ENCODE results near the gene MMP25. TPM values are rescaled to one million over a fixed set of nuclear protein-coding genes. Genes with fewer than 3 reads are reported as not detected.

The MMP25 gene
- under 0.01 and 0.52 TPM in 2 replicates for total RNA-seq

- no peak for DNase-seq (ENCODE audit: low read depth)
- peak within 1 kb of the TSS; percentile 32 for H3K4me3 ChIP-seq (ENCODE audit: low read depth, low read length)
- TF ChIP-seq CTCF (conservative IDR thresholded peaks at IDR 0.05; ENCODE audit: low read depth, low read length): no peak
Measured at GRCh38 chr16:3045758-3046640, at the start of gene MMP25. TSS of gene MMP25 (plus strand) at chr16:3046561. CDS start at chr16:3046918, 357 bp downstream.

- no peak for DNase-seq (ENCODE audit: low read depth)
- TF ChIP-seq CTCF (conservative IDR thresholded peaks at IDR 0.05; ENCODE audit: low read depth, low read length): no peak
- H3K4me3 ChIP-seq (ENCODE audit: low read depth, low read length): no peak overlapping the region
Measured at GRCh38 chr16:2999929-3000328, 46.4 kb upstream of the MMP25 start.

- no peak for DNase-seq (ENCODE audit: low read depth)
- no peak overlapping the region for H3K4me3 ChIP-seq (ENCODE audit: low read depth, low read length)
- TF ChIP-seq CTCF (conservative IDR thresholded peaks at IDR 0.05; ENCODE audit: low read depth, low read length): no peak
Measured at GRCh38 chr16:3000540-3000939, 45.8 kb upstream of the MMP25 start.

- H3K4me3 ChIP-seq (ENCODE audit: low read depth, low read length): no peak overlapping the region
- no peak for DNase-seq (ENCODE audit: low read depth)
- TF ChIP-seq CTCF (conservative IDR thresholded peaks at IDR 0.05; ENCODE audit: low read depth, low read length): no peak
Measured at GRCh38 chr16:3001316-3001715, 45.0 kb upstream of the MMP25 start.

- peak; percentile 52 for TF ChIP-seq CTCF (conservative IDR thresholded peaks at IDR 0.05; ENCODE audit: low read depth, low read length)
- DNase-seq (ENCODE audit: low read depth): peak; percentile 87
- peak overlapping the region; percentile 30 for H3K4me3 ChIP-seq (ENCODE audit: low read depth, low read length)
Measured at GRCh38 chr16:3003582-3004270, 42.6 kb upstream of the MMP25 start.

GRCh38 chr16:3004319-3004718 lies 42.0 kb upstream of the MMP25 start:
- H3K4me3 ChIP-seq (ENCODE audit: low read depth, low read length): no peak overlapping the region
- DNase-seq (ENCODE audit: low read depth): no peak
- no peak for TF ChIP-seq CTCF (conservative IDR thresholded peaks at IDR 0.05; ENCODE audit: low read depth, low read length)
